Measurements from ENCODE around the gene ALDH7A1. TPM values are rescaled to one million over a fixed set of nuclear protein-coding genes. Genes with fewer than 3 reads are reported as not detected.

Gene ALDH7A1
- total RNA-seq, 5 donors from 2014 or later (not counting 1 experiment from before 2014, with no cell fraction given): 1.2 to 3.3 (median 2.1) TPM

DNA sequence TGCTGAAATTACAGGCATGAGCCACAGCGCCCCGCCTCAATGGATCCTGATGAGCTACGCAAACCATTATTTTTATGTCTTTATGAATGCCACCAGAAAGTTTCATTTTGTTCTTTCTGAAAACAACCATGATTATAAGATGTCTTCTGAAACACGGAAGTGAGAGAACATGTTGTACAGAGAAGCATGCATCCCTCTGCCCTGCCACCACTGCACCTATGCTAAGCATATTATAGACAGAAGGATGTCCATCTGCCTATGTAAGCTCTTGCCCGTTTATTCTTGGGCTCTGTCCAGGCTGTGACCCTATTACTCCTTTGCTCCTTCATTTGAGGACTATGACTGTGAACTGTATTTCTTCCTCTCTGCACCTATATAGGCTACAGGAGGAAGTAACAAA, 97.5 kb downstream of the ALDH7A1 start:
- no CpG with 5 or more reads among the region's 5 CpGs for WGBS (ENCODE audit: insufficient coverage)
- H3K36me3 Mint-ChIP-seq: peaks cover 6% of the 10 kb centered on the region

DNA sequence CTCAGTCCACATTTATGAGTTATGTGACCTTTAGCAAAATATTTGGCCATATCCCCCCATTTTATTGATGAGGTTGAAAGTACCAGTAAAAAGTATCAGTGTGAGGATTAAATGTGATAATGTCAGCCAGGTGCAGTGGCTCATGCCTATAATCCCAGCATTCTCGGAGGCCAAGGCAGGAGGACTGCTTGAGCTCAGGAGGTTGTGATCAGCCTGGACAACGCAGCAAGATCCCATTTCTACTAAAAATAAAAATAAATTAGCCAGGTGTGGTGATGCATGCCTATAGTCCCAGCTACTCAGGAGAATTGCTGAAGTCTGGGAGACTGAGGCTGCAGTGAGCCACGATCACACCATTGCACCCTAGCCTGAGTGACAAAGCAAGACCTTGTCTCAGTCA, 100.6 kb downstream of the ALDH7A1 start:
- Histone ChIP-seq H3K9me3 (no peaks in the 10 kb centered on the region), H3K4me1 (ENCODE audit: control insufficient read depth in 1 of 2, extremely low read depth in 1 of 2, insufficient read depth in 2 of 2, low read length in 2 of 2) (no peaks in the 10 kb centered on the region), H3K36me3 (ENCODE audit: control insufficient read depth in 2 of 2, extremely low read depth in 1 of 2, insufficient read depth in 1 of 2, low read length in 1 of 2) (peaks cover 4 to 15% of the 10 kb centered on the region in 2 donors), H3K27me3 (replicated peaks in 1 of 2; ENCODE audit: control insufficient read depth in 2 of 2, extremely low read depth in 1 of 2, insufficient read depth in 2 of 2, low read length in 1 of 2) (no peaks in the 10 kb centered on the region), H3K27ac (ENCODE audit: low read length) (no peak overlapping the region), H3K4me3 (ENCODE audit: control insufficient read depth in 1 of 2, extremely low read depth in 1 of 2, low read length in 1 of 2) (no peak overlapping the region)
- ChIA-PET CTCF (interaction anchor here in 1 of 2 donors (0.7 kb wide), 1 partner anchor 136 kb away, joined by 4 read pairs; no protein-coding TSS in a partner anchor), POLR2A (no interaction called here)
- DNase-seq (no peak), ATAC-seq (replicated peaks in 1 of 4) (no peak)
- Mint-ChIP-seq H3K4me1 (peaks cover 0 to 7% (median 2%) of the 10 kb centered on the region in 3 donors), H3K27ac (no peak overlapping the region), H3K27me3 (no peaks in the 10 kb centered on the region), H3K4me3 (no peak overlapping the region), H3K36me3 (peaks cover 14% of the 10 kb centered on the region), H3K9me3 (no peaks in the 10 kb centered on the region)
- WGBS (ENCODE audit: insufficient coverage): 100% methylated on average over 2 of the region's 3 CpGs

More for the DNA sequence above, 97.5 kb downstream of the ALDH7A1 start:
- CTCF ChIA-PET: interaction anchor here (0.7 to 0.8 kb wide), 2 partner anchors 15 to 144 kb away, joined by 3 read pairs; no protein-coding TSS in a partner anchor
- Mint-ChIP-seq H3K27ac (peak overlapping the region in 1 of 2 donors; percentile 3), H3K4me3 (no peak overlapping the region), H3K27me3 (no peaks in the 10 kb centered on the region), H3K9me3 (no peaks in the 10 kb centered on the region), H3K4me1 (peaks cover 12 to 24% (median 16%) of the 10 kb centered on the region in 3 donors)
- Histone ChIP-seq H3K9me3 (no peaks in the 10 kb centered on the region), H3K27ac (ENCODE audit: low read length) (no peak overlapping the region), H3K4me3 (ENCODE audit: control insufficient read depth in 1 of 2, extremely low read depth in 1 of 2, low read length in 1 of 2) (no peak overlapping the region), H3K27me3 (replicated peaks in 1 of 2; ENCODE audit: control insufficient read depth in 2 of 2, extremely low read depth in 1 of 2, insufficient read depth in 2 of 2, low read length in 1 of 2) (no peaks in the 10 kb centered on the region), H3K36me3 (ENCODE audit: control insufficient read depth in 2 of 2, extremely low read depth in 1 of 2, insufficient read depth in 1 of 2, low read length in 1 of 2) (peaks cover 2 to 4% of the 10 kb centered on the region in 2 donors), H3K4me1 (ENCODE audit: control insufficient read depth in 1 of 2, extremely low read depth in 1 of 2, insufficient read depth in 2 of 2, low read length in 2 of 2) (peaks cover 5 to 9% of the 10 kb centered on the region in 2 experiments)
- ATAC-seq (replicated peaks in 1 of 4) (no peak), DNase-seq (no peak)
- POLR2A ChIA-PET: no interaction called here

DNA sequence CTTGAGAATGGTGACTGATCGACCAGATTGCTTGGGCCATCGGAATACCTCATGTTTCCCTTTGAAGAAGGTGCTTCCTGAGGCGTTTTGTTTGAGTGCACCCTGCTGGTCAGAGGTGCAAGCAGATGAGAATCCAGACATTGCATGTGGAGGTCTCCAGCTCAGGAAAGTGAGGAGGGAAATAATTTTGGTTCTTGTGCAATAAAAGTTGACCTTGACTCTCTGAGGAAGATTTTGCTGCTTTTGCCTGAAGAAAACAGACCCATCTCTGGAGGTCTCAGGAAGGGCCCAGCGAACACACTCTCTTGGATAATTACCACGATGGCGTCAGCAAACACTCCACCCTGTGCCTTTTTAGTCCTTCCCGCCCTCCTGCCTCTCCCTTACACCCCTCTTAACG, 102.1 kb downstream of the ALDH7A1 start:
- peak overlapping the region in 1 of 2 donors; percentile 60 for H3K27ac Mint-ChIP-seq
- no peaks in the 10 kb centered on the region for H3K9me3 Mint-ChIP-seq
- POLR2A ChIA-PET: no interaction called here

DNA sequence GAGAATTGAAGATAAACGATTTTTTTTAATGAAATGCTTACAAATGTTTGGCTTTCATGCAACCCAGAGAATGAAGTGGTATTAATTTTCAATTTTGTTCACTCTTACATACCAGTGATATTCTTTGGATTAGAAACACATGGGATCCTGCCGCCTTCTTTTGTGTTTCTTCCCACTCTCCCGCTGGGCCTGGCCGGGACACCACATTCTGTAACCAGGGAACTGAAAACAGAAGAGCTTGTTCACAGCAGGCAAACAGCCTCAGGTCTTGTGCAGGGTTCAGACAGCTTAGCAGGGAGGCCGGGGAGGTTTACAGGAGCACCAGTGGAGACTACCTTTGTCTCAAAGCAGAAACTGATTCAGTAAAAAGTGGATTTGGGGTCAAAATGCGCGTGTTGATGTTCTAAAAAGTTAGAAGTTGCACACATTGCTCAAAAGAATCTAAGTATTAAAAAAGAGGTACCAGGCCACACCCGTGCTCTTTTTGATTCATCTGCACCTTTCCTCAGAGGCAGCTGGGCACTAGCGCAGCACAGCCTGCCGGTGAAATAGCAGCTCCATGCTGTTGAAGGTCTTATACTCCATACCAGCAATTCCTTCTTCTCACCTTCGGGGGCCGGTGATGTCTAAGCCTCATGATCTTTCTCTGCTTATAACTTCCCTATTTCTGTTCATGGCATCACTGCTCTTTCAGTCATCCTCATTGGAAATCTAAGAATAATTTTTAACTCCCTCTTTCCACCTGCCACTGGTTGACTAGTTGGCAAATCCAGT, 104.7 kb downstream of the ALDH7A1 start:
- DNase-seq (no peak), ATAC-seq (replicated peaks in 1 of 4) (peak in 1 of 4 experiments; percentile 54)
- ChIA-PET CTCF (interaction anchor here in 1 of 2 donors (1.4 kb wide), 1 partner anchor 9 kb away, joined by 4 read pairs; no protein-coding TSS in a partner anchor), POLR2A (interaction anchor here in 1 of 2 donors (0.6 kb wide), 2 partner anchors 29 to 40 kb away, joined by 4 to 6 read pairs; no protein-coding TSS in a partner anchor)
- no peaks in the 10 kb centered on the region for H3K9me3 Mint-ChIP-seq
- Histone ChIP-seq H3K27me3 (replicated peaks in 1 of 2; ENCODE audit: control insufficient read depth in 2 of 2, extremely low read depth in 1 of 2, insufficient read depth in 2 of 2, low read length in 1 of 2) (no peaks in the 10 kb centered on the region), H3K4me3 (ENCODE audit: control insufficient read depth in 1 of 2, extremely low read depth in 1 of 2, low read length in 1 of 2) (no peak overlapping the region), H3K9me3 (no peaks in the 10 kb centered on the region), H3K27ac (ENCODE audit: low read length) (no peak overlapping the region), H3K36me3 (ENCODE audit: control insufficient read depth in 2 of 2, extremely low read depth in 1 of 2, insufficient read depth in 1 of 2, low read length in 1 of 2) (peaks cover 4 to 50% of the 10 kb centered on the region in 2 donors), H3K4me1 (ENCODE audit: control insufficient read depth in 1 of 2, extremely low read depth in 1 of 2, insufficient read depth in 2 of 2, low read length in 2 of 2) (no peaks in the 10 kb centered on the region)
- no peaks in the 10 kb centered on the region for H3K4me1 Mint-ChIP-seq
- peak overlapping the region; percentile 6 to 64 for H3K27ac Mint-ChIP-seq
- H3K27me3 Mint-ChIP-seq: no peaks in the 10 kb centered on the region
- no peak overlapping the region for H3K4me3 Mint-ChIP-seq
- peaks cover 43% of the 10 kb centered on the region for H3K36me3 Mint-ChIP-seq
- WGBS (ENCODE audit: insufficient coverage): 92% methylated on average over 7 of the region's 12 CpGs

More for the DNA sequence above, 102.1 kb downstream of the ALDH7A1 start:
- H3K27ac ChIP-seq (ENCODE audit: low read length): no peak overlapping the region
- 77% methylated on average over 8 of the region's 8 CpGs for WGBS (ENCODE audit: insufficient coverage)
- DNase-seq (peak in 1 of 35 experiments; percentile 17), ATAC-seq (replicated peaks in 1 of 4) (no peak)
- no peaks in the 10 kb centered on the region for H3K9me3 ChIP-seq
- Mint-ChIP-seq H3K4me1 (peaks cover 0 to 4% (median 0%) of the 10 kb centered on the region in 3 donors), H3K36me3 (peaks cover 23% of the 10 kb centered on the region), H3K27me3 (no peaks in the 10 kb centered on the region), H3K4me3 (no peak overlapping the region)
- peaks cover 4 to 29% of the 10 kb centered on the region in 2 donors for H3K36me3 ChIP-seq (ENCODE audit: control insufficient read depth in 2 of 2, extremely low read depth in 1 of 2, insufficient read depth in 1 of 2, low read length in 1 of 2)
- H3K27me3 ChIP-seq (replicated peaks in 1 of 2; ENCODE audit: control insufficient read depth in 2 of 2, extremely low read depth in 1 of 2, insufficient read depth in 2 of 2, low read length in 1 of 2): no peaks in the 10 kb centered on the region
- no peaks in the 10 kb centered on the region for H3K4me1 ChIP-seq (ENCODE audit: control insufficient read depth in 1 of 2, extremely low read depth in 1 of 2, insufficient read depth in 2 of 2, low read length in 2 of 2)
- CTCF ChIA-PET: no interaction called here
- H3K4me3 ChIP-seq (ENCODE audit: control insufficient read depth in 1 of 2, extremely low read depth in 1 of 2, low read length in 1 of 2): no peak overlapping the region

DNA sequence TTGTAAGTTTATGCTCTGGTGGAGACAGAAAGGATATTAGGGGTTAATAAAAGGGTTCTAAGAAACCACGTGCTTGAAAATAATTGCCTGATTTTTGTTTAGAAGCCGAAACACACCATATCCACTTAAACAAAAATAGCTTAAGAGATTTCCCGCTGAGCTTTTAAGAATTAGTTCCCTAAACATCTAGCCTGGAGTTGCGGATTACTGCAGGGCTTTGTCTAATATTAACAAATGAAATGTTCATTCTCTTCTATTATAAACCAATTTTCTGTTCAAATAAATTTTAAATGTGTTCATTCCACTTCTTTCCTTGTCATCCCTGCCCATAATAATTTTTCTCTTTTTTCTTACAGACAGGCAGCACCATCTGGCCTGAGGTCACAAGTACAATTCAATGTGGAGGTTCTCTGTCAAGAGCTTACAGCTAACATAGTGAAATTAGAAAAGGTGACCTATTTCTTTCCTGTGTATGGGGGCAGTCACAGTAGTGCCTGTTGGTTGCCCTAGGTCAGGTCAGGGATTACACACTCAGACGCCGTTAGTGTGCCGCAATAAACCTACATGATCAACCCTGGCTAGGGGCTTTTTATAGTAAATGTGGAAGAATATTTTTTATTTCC, 106.5 kb downstream of the ALDH7A1 start:
- no peaks in the 10 kb centered on the region for H3K27me3 Mint-ChIP-seq
- Histone ChIP-seq H3K4me3 (ENCODE audit: control insufficient read depth in 1 of 2, extremely low read depth in 1 of 2, low read length in 1 of 2) (no peak overlapping the region), H3K4me1 (ENCODE audit: control insufficient read depth in 1 of 2, extremely low read depth in 1 of 2, insufficient read depth in 2 of 2, low read length in 2 of 2) (no peaks in the 10 kb centered on the region), H3K27me3 (replicated peaks in 1 of 2; ENCODE audit: control insufficient read depth in 2 of 2, extremely low read depth in 1 of 2, insufficient read depth in 2 of 2, low read length in 1 of 2) (no peaks in the 10 kb centered on the region), H3K36me3 (ENCODE audit: control insufficient read depth in 2 of 2, extremely low read depth in 1 of 2, insufficient read depth in 1 of 2, low read length in 1 of 2) (peaks cover 9 to 59% of the 10 kb centered on the region in 2 donors), H3K27ac (ENCODE audit: low read length) (no peak overlapping the region), H3K9me3 (no peaks in the 10 kb centered on the region)
- no peak overlapping the region for H3K27ac Mint-ChIP-seq
- no peak for ATAC-seq (replicated peaks in 1 of 4)
- ChIA-PET CTCF (interaction anchor here (0.6 to 1.9 kb wide), 4 partner anchors 11 to 136 kb away, joined by 3 to 10 read pairs (median 4); no protein-coding TSS in a partner anchor), POLR2A (interaction anchor here in 1 of 2 donors (0.6 kb wide), 1 partner anchor 66 kb away, joined by 3 read pairs; the partner anchor contains the start of gene GRAMD2B)
- no peak for DNase-seq
- H3K4me3 Mint-ChIP-seq: no peak overlapping the region
- H3K4me1 Mint-ChIP-seq: no peaks in the 10 kb centered on the region
- no CpG with 5 or more reads among the region's 7 CpGs for WGBS (ENCODE audit: insufficient coverage)
- H3K9me3 Mint-ChIP-seq: no peaks in the 10 kb centered on the region
- H3K36me3 Mint-ChIP-seq: peaks cover 54% of the 10 kb centered on the region

DNA sequence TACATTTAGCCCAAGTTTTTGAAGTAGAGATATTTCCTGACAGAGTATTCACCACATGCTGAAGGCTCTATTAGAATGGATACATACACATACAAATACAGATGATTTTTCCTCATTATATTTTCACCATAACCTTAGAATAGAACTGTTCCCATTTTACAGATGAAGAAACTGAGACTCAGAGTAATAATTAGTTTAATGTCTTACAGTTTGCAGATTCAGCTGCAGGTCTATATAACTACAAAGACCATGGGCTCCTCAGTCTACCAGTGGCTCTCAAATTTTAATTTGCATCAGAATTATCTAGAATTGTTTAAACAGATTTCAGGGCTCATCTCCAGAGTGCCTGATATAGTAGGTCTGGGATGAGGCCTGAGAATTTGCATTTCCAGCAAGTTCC, 107.4 kb downstream of the ALDH7A1 start:
- ATAC-seq (replicated peaks in 1 of 4) (no peak), DNase-seq (no peak)
- H3K4me3 ChIP-seq (ENCODE audit: control insufficient read depth in 1 of 2, extremely low read depth in 1 of 2, low read length in 1 of 2): no peak overlapping the region
- no peak overlapping the region for H3K27ac ChIP-seq (ENCODE audit: low read length)
- H3K36me3 Mint-ChIP-seq: peaks cover 54% of the 10 kb centered on the region
- H3K36me3 ChIP-seq (ENCODE audit: control insufficient read depth in 2 of 2, extremely low read depth in 1 of 2, insufficient read depth in 1 of 2, low read length in 1 of 2): peaks cover 5 to 63% of the 10 kb centered on the region in 2 donors
- POLR2A ChIA-PET: no interaction called here
- no peaks in the 10 kb centered on the region for H3K4me1 ChIP-seq (ENCODE audit: control insufficient read depth in 1 of 2, extremely low read depth in 1 of 2, insufficient read depth in 2 of 2, low read length in 2 of 2)
- no peaks in the 10 kb centered on the region for H3K9me3 Mint-ChIP-seq
- CTCF ChIA-PET: interaction anchor here (0.6 to 1.9 kb wide), 3 partner anchors 12 to 279 kb away, joined by 3 to 10 read pairs (median 4); no protein-coding TSS in a partner anchor
- H3K27me3 Mint-ChIP-seq: no peaks in the 10 kb centered on the region
- no peak overlapping the region for H3K27ac Mint-ChIP-seq
- no peaks in the 10 kb centered on the region for H3K4me1 Mint-ChIP-seq
- H3K4me3 Mint-ChIP-seq: no peak overlapping the region
- no peaks in the 10 kb centered on the region for H3K9me3 ChIP-seq
- no peaks in the 10 kb centered on the region for H3K27me3 ChIP-seq (replicated peaks in 1 of 2; ENCODE audit: control insufficient read depth in 2 of 2, extremely low read depth in 1 of 2, insufficient read depth in 2 of 2, low read length in 1 of 2)

Data from T-cell (primary cell).